ENCODE results near the gene CENPC. TPM values are rescaled to one million over a fixed set of nuclear protein-coding genes. Genes with fewer than 3 reads are reported as not detected.

The CENPC gene
- polyA plus RNA-seq, 2 of the 4 experiments (the other 2 are of a cell fraction), result 5.6 to 9.0 TPM

DNA sequence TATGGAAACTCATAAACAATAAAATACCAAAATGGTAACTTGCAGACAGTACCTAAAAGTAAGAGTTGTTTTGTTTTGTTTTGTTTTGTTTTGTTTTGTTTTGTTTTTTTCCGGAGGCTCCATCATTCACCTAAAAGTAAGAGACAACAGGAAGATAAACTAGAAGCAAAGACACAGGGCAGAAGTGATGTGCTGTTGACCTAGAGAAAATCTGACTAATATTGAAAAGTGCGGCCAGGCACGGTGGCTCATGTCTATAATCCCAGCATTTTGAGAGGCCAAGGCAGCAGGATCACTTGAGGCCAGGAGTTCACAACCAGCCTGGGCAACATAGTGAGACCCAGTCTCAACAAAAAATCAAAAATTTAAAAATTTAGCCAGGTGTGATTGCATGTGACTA, 5.6 kb upstream of the CENPC start:
- CTCF ChIA-PET, result interaction anchor here (0.7 kb wide), 1 partner anchor 92 kb away, joined by 3 read pairs; no protein-coding TSS in a partner anchor
- DNase-seq (ENCODE audit: low read depth in 1 of 2, low spot score in 1 of 2) (no peak), FAIRE-seq (no peak), ATAC-seq (no peak)
- Histone ChIP-seq H3K27ac (no peak overlapping the region), H3K4me2 (no peak overlapping the region), H3K9me3 (no peaks in the 10 kb centered on the region), H3K4me3 (no peak overlapping the region), H3K4me1 (no peaks in the 10 kb centered on the region)
- POLR2A ChIA-PET, result no interaction called here
- WGBS (ENCODE audit: missing lambda C conversion rate), result 82% methylated on average over 3 of the region's 3 CpGs
- no peak for TF ChIP-seq JUNB (IDR thresholded peaks at IDR 0.05)
- no peak for TF ChIP-seq CHD4 (IDR thresholded peaks at IDR 0.05; ENCODE audit: borderline replicate concordance)

DNA sequence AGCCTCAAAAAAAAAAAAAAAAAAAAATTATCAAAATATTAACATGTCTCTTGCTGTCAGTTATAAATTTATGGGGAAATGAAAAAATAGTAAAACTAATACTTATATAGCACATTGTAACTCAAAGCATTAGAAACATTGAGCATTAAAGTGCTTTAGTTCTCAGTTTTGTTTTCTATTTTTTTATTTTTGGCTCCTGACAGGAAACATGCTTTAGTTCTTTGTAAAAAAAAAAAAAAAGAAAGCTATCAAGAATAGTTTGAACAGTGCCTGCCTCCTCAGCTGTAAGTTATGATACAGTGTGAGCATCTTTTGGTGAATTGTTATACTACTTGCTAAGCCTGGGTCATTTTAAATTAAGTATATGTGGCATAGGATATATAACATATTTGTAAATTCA, 5.1 kb upstream of the CENPC start:
- H3K4me1 ChIP-seq, result no peaks in the 10 kb centered on the region
- H3K27ac ChIP-seq, result no peak overlapping the region
- ChIA-PET CTCF (interaction anchor here (0.7 kb wide), 1 partner anchor 92 kb away, joined by 3 read pairs; no protein-coding TSS in a partner anchor), POLR2A (no interaction called here)
- no peak overlapping the region for H3K4me2 ChIP-seq
- no peaks in the 10 kb centered on the region for H3K9me3 ChIP-seq
- no peak overlapping the region for H3K4me3 ChIP-seq
- ATAC-seq (no peak), FAIRE-seq (no peak), DNase-seq (ENCODE audit: low read depth in 1 of 2, low spot score in 1 of 2) (no peak)
- TF ChIP-seq JUN (IDR thresholded peaks at IDR 0.05) (no peak), SMC3 (IDR thresholded peaks at IDR 0.05) (no peak), ZFP36 (IDR thresholded peaks at IDR 0.05; ENCODE audit: borderline replicate concordance, partially characterized antibody) (no peak)
- TF ChIP-seq, protein P1, sequence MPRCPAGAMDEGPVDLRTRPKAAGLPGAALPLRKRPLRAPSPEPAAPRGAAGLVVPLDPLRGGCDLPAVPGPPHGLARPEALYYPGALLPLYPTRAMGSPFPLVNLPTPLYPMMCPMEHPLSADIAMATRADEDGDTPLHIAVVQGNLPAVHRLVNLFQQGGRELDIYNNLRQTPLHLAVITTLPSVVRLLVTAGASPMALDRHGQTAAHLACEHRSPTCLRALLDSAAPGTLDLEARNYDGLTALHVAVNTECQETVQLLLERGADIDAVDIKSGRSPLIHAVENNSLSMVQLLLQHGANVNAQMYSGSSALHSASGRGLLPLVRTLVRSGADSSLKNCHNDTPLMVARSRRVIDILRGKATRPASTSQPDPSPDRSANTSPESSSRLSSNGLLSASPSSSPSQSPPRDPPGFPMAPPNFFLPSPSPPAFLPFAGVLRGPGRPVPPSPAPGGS (IDR thresholded peaks at IDR 0.05), result no peak

DNA sequence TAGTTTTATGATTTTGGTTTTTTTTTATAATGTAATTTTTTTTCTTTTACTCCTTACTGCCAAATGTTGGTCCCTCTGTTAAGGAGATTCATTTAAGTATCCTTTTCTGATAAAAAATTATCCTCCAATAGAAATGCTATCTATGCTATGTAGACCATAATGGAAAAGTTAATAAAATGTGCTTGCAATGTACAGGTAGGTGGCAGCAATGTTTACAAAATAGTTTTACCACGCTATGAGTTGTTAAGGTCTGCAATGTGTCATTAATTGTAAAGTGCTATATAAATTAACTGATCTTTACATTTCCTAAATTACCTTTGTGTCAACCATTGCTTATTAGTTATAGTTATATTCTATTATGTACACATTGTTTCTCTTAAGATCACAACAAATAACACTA, 3.8 kb upstream of the CENPC start:
- WGBS (ENCODE audit: missing lambda C conversion rate), result 3% methylated on average over 1 of the region's 1 CpG
- no peak for FAIRE-seq

DNA sequence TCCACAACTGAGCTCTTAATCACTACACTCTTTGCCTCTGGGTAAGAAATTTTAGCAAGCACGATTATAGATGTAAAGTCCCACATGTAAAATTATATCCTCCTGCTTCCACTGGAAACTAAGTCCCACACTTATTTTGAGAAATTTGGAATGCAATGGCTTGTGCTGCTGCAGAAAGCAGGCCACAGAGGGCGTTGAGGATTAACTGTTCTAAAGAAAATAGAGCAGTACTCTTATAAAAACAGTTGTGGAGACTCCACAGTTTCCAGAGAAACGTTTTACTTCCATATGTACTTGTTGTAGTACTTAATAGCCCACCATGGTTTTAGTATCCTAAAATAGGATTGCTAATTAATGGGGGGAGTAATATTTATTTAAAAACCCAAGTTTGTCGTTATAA, 1.7 kb upstream of the CENPC start:
- H3K27ac ChIP-seq, result no peak overlapping the region
- POLR2A ChIA-PET, result no interaction called here
- H3K4me1 ChIP-seq, result peaks cover 9% of the 10 kb centered on the region; the same call in 2 of the 3 replicates
- CTCF ChIA-PET, result interaction anchor here (1.1 kb wide), 1 partner anchor 629 kb away, joined by 3 read pairs; no protein-coding TSS in a partner anchor
- no peak for FAIRE-seq
- no peak for ATAC-seq
- H3K9me3 ChIP-seq, result no peaks in the 10 kb centered on the region
- no peak overlapping the region for H3K4me2 ChIP-seq
- H3K4me3 ChIP-seq, result no peak overlapping the region
- no peak for DNase-seq (ENCODE audit: low read depth in 1 of 2, low spot score in 1 of 2)
- 56% methylated on average over 4 of the region's 4 CpGs for WGBS (ENCODE audit: missing lambda C conversion rate)
- TF ChIP-seq EP300 (IDR thresholded peaks at IDR 0.05) (no peak), EHMT2 (IDR thresholded peaks at IDR 0.05; ENCODE audit: low read depth) (no peak), POLR2A (IDR thresholded peaks at IDR 0.05; ENCODE audit: low read length) (no peak), RFX5 (IDR thresholded peaks at IDR 0.05) (no peak), HOXA7 (CRISPR knock-in tag; IDR thresholded peaks at IDR 0.05) (no peak), MAFK (IDR thresholded peaks at IDR 0.05; ENCODE audit: partially characterized antibody) (no peak), PHF8 (IDR thresholded peaks at IDR 0.05; ENCODE audit: borderline replicate concordance, low read depth) (no peak), MYC (IDR thresholded peaks at IDR 0.05; ENCODE audit: borderline replicate concordance, low read length) (no peak), SREBF2 (IDR thresholded peaks at IDR 0.05) (no peak), RNF2 (IDR thresholded peaks at IDR 0.05; ENCODE audit: borderline replicate concordance, low read depth) (no peak)
- TF ChIP-seq, protein P2, sequence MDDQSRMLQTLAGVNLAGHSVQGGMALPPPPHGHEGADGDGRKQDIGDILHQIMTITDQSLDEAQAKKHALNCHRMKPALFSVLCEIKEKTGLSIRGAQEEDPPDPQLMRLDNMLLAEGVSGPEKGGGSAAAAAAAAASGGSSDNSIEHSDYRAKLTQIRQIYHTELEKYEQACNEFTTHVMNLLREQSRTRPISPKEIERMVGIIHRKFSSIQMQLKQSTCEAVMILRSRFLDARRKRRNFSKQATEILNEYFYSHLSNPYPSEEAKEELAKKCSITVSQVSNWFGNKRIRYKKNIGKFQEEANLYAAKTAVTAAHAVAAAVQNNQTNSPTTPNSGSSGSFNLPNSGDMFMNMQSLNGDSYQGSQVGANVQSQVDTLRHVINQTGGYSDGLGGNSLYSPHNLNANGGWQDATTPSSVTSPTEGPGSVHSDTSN (IDR thresholded peaks at IDR 0.05), result no peak
- TF ChIP-seq, protein P3, sequence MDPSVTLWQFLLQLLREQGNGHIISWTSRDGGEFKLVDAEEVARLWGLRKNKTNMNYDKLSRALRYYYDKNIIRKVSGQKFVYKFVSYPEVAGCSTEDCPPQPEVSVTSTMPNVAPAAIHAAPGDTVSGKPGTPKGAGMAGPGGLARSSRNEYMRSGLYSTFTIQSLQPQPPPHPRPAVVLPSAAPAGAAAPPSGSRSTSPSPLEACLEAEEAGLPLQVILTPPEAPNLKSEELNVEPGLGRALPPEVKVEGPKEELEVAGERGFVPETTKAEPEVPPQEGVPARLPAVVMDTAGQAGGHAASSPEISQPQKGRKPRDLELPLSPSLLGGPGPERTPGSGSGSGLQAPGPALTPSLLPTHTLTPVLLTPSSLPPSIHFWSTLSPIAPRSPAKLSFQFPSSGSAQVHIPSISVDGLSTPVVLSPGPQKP (IDR thresholded peaks at IDR 0.05; ENCODE audit: low read depth, low read length), result no peak
- TF ChIP-seq, protein P4, sequence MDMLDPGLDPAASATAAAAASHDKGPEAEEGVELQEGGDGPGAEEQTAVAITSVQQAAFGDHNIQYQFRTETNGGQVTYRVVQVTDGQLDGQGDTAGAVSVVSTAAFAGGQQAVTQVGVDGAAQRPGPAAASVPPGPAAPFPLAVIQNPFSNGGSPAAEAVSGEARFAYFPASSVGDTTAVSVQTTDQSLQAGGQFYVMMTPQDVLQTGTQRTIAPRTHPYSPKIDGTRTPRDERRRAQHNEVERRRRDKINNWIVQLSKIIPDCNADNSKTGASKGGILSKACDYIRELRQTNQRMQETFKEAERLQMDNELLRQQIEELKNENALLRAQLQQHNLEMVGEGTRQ (IDR thresholded peaks at IDR 0.05), result no peak
- TF ChIP-seq, protein P1 (IDR thresholded peaks at IDR 0.05), result no peak

More for the DNA sequence above, 3.8 kb upstream of the CENPC start:
- Histone ChIP-seq H3K4me2 (no peak overlapping the region), H3K4me3 (no peak overlapping the region), H3K4me1 (peaks cover 2% of the 10 kb centered on the region; the same call in 2 of the 3 replicates), H3K9me3 (no peaks in the 10 kb centered on the region), H3K27ac (no peak overlapping the region)
- ChIA-PET POLR2A (no interaction called here), CTCF (interaction anchor here (0.6 kb wide), 1 partner anchor 54 kb away, joined by 3 read pairs; no protein-coding TSS in a partner anchor)
- DNase-seq (ENCODE audit: low read depth in 1 of 2, low spot score in 1 of 2) (peak in 1 of 2 experiments; percentile 29), ATAC-seq (no peak)
- TF ChIP-seq JUNB (IDR thresholded peaks at IDR 0.05) (no peak), RAD21 (conservative IDR thresholded peaks at IDR 0.05 in 1 of 2, IDR thresholded peaks at IDR 0.05 in 1 of 2) (peak; percentile 63 to 65), SMC3 (IDR thresholded peaks at IDR 0.05) (peak; percentile 31; the same call in 1 of the 3 replicates), CEBPB (IDR thresholded peaks at IDR 0.05) (no peak), GATA3 (IDR thresholded peaks at IDR 0.05; ENCODE audit: borderline replicate concordance) (no peak)
- TF ChIP-seq, protein P5, sequence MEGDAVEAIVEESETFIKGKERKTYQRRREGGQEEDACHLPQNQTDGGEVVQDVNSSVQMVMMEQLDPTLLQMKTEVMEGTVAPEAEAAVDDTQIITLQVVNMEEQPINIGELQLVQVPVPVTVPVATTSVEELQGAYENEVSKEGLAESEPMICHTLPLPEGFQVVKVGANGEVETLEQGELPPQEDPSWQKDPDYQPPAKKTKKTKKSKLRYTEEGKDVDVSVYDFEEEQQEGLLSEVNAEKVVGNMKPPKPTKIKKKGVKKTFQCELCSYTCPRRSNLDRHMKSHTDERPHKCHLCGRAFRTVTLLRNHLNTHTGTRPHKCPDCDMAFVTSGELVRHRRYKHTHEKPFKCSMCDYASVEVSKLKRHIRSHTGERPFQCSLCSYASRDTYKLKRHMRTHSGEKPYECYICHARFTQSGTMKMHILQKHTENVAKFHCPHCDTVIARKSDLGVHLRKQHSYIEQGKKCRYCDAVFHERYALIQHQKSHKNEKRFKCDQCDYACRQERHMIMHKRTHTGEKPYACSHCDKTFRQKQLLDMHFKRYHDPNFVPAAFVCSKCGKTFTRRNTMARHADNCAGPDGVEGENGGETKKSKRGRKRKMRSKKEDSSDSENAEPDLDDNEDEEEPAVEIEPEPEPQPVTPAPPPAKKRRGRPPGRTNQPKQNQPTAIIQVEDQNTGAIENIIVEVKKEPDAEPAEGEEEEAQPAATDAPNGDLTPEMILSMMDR (IDR thresholded peaks at IDR 0.05), result peak; percentile 55

All from A549 (cell line).